ENCODE data around the gene MAP6.
A peak's percentile ranks its signal among the peaks of the same experiment; 100 is the strongest.

Gene MAP6

GRCh38 chr11:75578977-75579376 is 89.9 kb downstream of the MAP6 start:
- H3K4me3 ChIP-seq (ENCODE audit: low read depth, low read length), result no peak overlapping the region
- no peak for DNase-seq (ENCODE audit: low read depth)

- DNase-seq (ENCODE audit: low read depth), result no peak
- no peak overlapping the region for H3K4me3 ChIP-seq (ENCODE audit: low read depth, low read length)
Observed at GRCh38 chr11:75577207-75577606, 91.6 kb downstream of the MAP6 start.

GRCh38 chr11:75576499-75576918 is 92.3 kb downstream of the MAP6 start:
- DNase-seq (ENCODE audit: low read depth), result no peak
- H3K4me3 ChIP-seq (ENCODE audit: low read depth, low read length), result no peak overlapping the region

GRCh38 chr11:75576017-75576416 is 92.8 kb downstream of the MAP6 start:
- H3K4me3 ChIP-seq (ENCODE audit: low read depth, low read length), result no peak overlapping the region
- no peak for DNase-seq (ENCODE audit: low read depth)

- no peak overlapping the region for H3K4me3 ChIP-seq (ENCODE audit: low read depth, low read length)
- no peak for DNase-seq (ENCODE audit: low read depth)
Observed at GRCh38 chr11:75574698-75575602, 93.9 kb downstream of the MAP6 start.

- DNase-seq (ENCODE audit: low read depth), result no peak
Observed at GRCh38 chr11:75572744-75573143, 96.1 kb downstream of the MAP6 start.

GRCh38 chr11:75571625-75572024 is 97.2 kb downstream of the MAP6 start:
- DNase-seq (ENCODE audit: low read depth), result no peak

More at GRCh38 chr11:75572744-75573143, 96.1 kb downstream of the MAP6 start:
- no peak overlapping the region for H3K4me3 ChIP-seq (ENCODE audit: low read depth, low read length)

GRCh38 chr11:75570559-75571139 is 98.2 kb downstream of the MAP6 start:
- DNase-seq (ENCODE audit: low read depth), result no peak

More at GRCh38 chr11:75571625-75572024, 97.2 kb downstream of the MAP6 start:
- H3K4me3 ChIP-seq (ENCODE audit: low read depth, low read length), result no peak overlapping the region

GRCh38 chr11:75568616-75569219 is 100.1 kb downstream of the MAP6 start:
- DNase-seq (ENCODE audit: low read depth), result no peak
- no peak overlapping the region for H3K4me3 ChIP-seq (ENCODE audit: low read depth, low read length)

More at GRCh38 chr11:75570559-75571139, 98.2 kb downstream of the MAP6 start:
- no peak overlapping the region for H3K4me3 ChIP-seq (ENCODE audit: low read depth, low read length)

GRCh38 chr11:75567971-75568370 is 100.9 kb downstream of the MAP6 start:
- no peak overlapping the region for H3K4me3 ChIP-seq (ENCODE audit: low read depth, low read length)
- DNase-seq (ENCODE audit: low read depth), result no peak

- no peak for DNase-seq (ENCODE audit: low read depth)
- no peak overlapping the region for H3K4me3 ChIP-seq (ENCODE audit: low read depth, low read length)
Observed at GRCh38 chr11:75566763-75567279, 102.0 kb downstream of the MAP6 start.

- no peak for DNase-seq (ENCODE audit: low read depth)
- peak overlapping the region; percentile 99 for H3K4me3 ChIP-seq (ENCODE audit: low read depth, low read length)
Observed at GRCh38 chr11:75565916-75566762, 102.7 kb downstream of the MAP6 start.

GRCh38 chr11:75565221-75565814 is 103.5 kb downstream of the MAP6 start:
- peak overlapping the region; percentile 99 for H3K4me3 ChIP-seq (ENCODE audit: low read depth, low read length)
- no peak for DNase-seq (ENCODE audit: low read depth)

- DNase-seq (ENCODE audit: low read depth), result peak; percentile 92
- peak overlapping the region; percentile 99 for H3K4me3 ChIP-seq (ENCODE audit: low read depth, low read length)
Observed at GRCh38 chr11:75563978-75564552, 104.8 kb downstream of the MAP6 start.

- DNase-seq (ENCODE audit: low read depth), result no peak
- H3K4me3 ChIP-seq (ENCODE audit: low read depth, low read length), result peak overlapping the region; percentile 99
Observed at GRCh38 chr11:75563501-75563977, 105.3 kb downstream of the MAP6 start.

GRCh38 chr11:75562836-75563484 is 105.9 kb downstream of the MAP6 start:
- DNase-seq (ENCODE audit: low read depth), result no peak
- H3K4me3 ChIP-seq (ENCODE audit: low read depth, low read length), result peak overlapping the region; percentile 99

GRCh38 chr11:75562048-75562835 is 106.6 kb downstream of the MAP6 start, which contains the start of gene SERPINH1:
SERPINH1 (plus strand) TSS chr11:75562253; CDS start chr11:75566350, 4,097 bp downstream.
- DNase-seq (ENCODE audit: low read depth), result peak; percentile 65
- peak within 1 kb of the TSS; percentile 99 for H3K4me3 ChIP-seq (ENCODE audit: low read depth, low read length)
